Thyroid gland (tissue), 4 donors: Measurements from ENCODE around the gene POLK. TPM values are rescaled to one million over a fixed set of nuclear protein-coding genes. Genes with fewer than 3 reads are reported as not detected.

Source experiments
- DNase-seq, 2 donors: peaks; one replicate each; pipeline ENCODE4 v3.0.0-alpha.2; 2019
- H3K27ac ChIP-seq, 3 donors: fragments of 200-600 bp; sonication (generic); 1 replicate in 2 of 3; 2 replicates in 1 of 3; pipeline ENCODE4 v1.5.1; 2016 to 2019; ENCODE audit warnings: mild to moderate bottlenecking in 1 of 3, moderate library complexity in 1 of 3
- H3K27me3 ChIP-seq: fragments of 200-600 bp; sonication (generic); one replicate; pipeline ENCODE4 v1.5.1; 2019
- H3K36me3 ChIP-seq, 2 donors: fragments of 200-600 bp; sonication (generic); one replicate each; pipeline ENCODE4 v1.5.1; 2016 to 2019
- H3K4me1 ChIP-seq, 2 donors: fragments of 200-600 bp; sonication (generic); one replicate each; pipeline ENCODE4 v1.5.1; 2017 to 2019
- H3K4me3 ChIP-seq, 3 donors: fragments of 200-600 bp; sonication (generic); replicated peaks in 1 of 3; 1 replicate in 2 of 3; 2 replicates in 1 of 3; pipeline ENCODE4 v1.5.1; 2016; ENCODE audit warnings: mild to moderate bottlenecking in 1 of 3
- H3K9me3 ChIP-seq: fragments of 200-600 bp; sonication (generic); one replicate; pipeline ENCODE4 v1.5.1; 2017
- CTCF ChIP-seq, 6 experiments: fragments of 200-600 bp in 3 of 6; fragments of 450-650 bp in 3 of 6; sonication (generic) in 3 of 6; IDR thresholded peaks; one replicate each; pipeline ENCODE4 v1.5.1; 2016 to 2019; ENCODE audit warnings: antibody characterized with exemption in 6 of 6, mild to moderate bottlenecking in 2 of 6, inconsistent platforms in 1 of 6, moderate library complexity in 1 of 6
- POLR2A ChIP-seq, 2 donors: fragments of 450-650 bp; IDR thresholded peaks; one replicate each; pipeline ENCODE4 v1.6.1; 2017; ENCODE audit warnings: antibody characterized with exemption in 2 of 2, mild to moderate bottlenecking in 2 of 2, moderate library complexity in 1 of 2
- WGBS, 2 donors: methylation state at CpG; one replicate each; pipeline ENCODE4 v1.1.5; 2017; 5-methylcytosine and 5-hydroxymethylcytosine counted together
- intact Hi-C: fragments of 100-400 bp; cut with DNase I; formaldehyde crosslinking; loops from one replicate; pipeline ENCODE4 v1.15.1; 2023
- total RNA-seq, 4 donors: library from RNA; depleted of rRNA; stranded (reverse); fragments of >200 nt; gene quantifications; one replicate each; pipeline ENCODE4 v1.2.3, GENCODE V29; 2016

POLK gene
- total RNA-seq, 4 donors from 2014 or later, result 49.8 to 74.5 (median 63.3) TPM

DNA sequence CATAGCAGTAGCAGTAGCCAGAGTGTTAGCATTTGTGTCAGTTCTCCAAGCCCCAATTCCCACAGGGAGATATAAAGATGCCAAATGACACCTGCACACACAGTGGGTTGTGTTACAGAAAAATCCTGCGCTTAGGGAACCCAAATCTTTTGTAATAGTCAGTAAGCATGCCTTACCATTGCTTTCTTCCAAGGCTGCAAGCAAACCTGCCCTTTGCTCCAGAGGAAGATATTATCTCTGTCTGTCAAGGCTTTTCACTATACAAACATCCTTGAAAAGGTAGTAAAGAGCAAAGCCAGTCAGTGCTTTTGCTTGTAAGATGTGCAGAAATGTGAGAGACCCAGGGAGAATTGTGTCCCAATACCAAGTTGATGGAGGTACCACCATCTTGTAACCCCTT, 102.5 kb downstream of the POLK start:
- Histone ChIP-seq H3K27me3 (no peaks in the 10 kb centered on the region), H3K36me3 (no peaks in the 10 kb centered on the region), H3K4me3 (no peak overlapping the region), H3K27ac (no peak overlapping the region), H3K4me1 (peaks cover 9 to 19% of the 10 kb centered on the region in 2 donors), H3K9me3 (no peaks in the 10 kb centered on the region)
- WGBS, 2 donors, result 91 to 100% methylated on average over 1 of the region's 1 CpG
- DNase-seq, result no peak
- TF ChIP-seq POLR2A (IDR thresholded peaks at IDR 0.05), result no peak
- intact Hi-C loops, result no loop called here

DNA sequence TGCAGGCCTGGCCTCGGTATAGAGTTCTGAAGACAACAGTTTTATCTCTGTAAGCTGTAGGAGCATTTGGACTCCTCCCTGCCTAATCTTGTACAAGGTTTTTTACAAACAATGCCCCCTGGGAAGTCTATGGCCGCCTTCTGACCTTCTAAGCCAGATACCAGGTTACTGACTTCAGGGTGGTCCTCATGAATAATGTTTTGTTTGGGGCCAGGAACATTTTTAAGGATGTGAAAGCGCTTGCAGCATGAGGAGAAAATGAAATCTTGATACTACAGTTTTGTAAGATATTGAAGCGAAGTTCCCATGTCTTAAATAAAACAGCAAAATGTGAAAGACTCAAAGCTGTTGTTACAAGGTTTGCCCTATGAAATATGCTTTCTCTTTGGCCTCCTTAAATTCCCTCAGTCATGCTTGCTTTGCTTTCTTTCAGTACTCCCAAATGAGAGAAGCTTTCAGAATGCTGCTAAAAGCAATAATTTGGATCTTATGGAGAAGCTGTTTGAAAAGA, 104.7 kb downstream of the POLK start:
- TF ChIP-seq CTCF (IDR thresholded peaks at IDR 0.05) (no peak), POLR2A (IDR thresholded peaks at IDR 0.05) (no peak)
- no peaks in the 10 kb centered on the region for H3K27me3 ChIP-seq
- WGBS, 2 donors, result 74 to 80% methylated on average over 4 of the region's 4 CpGs
- no peak for DNase-seq
- intact Hi-C loops, result no loop called here
- H3K27ac ChIP-seq, result no peak overlapping the region
- H3K9me3 ChIP-seq, result no peaks in the 10 kb centered on the region
- peaks cover 1 to 10% of the 10 kb centered on the region in 2 donors for H3K4me1 ChIP-seq
- H3K4me3 ChIP-seq, result no peak overlapping the region
- H3K36me3 ChIP-seq, result no peaks in the 10 kb centered on the region

DNA sequence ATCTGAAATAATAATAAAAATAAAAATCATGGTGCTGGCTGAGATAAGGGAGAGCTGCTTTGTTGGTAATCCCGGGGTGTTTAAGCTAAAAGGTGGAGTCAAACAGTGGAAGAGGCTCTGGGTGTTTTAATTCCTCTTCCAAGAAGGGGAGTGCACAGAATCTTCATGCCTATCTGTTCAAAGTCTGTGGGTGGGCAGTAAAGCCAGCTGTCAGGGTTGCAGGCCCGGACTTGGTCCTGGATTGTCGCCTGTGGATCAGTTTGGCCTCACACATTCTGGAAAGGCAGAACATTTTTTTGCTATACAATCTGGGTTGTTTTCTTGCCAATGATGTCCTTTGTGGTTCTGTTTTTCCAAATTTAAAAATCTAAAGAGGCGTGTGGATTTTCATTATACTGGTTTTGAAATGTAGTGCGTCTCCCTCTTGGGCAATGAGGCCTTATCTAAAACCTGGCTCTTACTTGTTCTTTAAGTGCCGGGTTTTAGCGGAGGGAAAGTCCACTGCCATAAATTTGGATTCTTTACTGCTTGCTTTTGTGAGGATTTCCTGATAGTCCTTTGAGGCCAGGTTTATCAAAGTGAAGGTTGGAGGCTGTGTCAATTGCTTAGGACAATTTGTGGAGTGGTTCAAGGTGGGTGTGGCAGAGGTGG, 105.4 kb downstream of the POLK start:
- Histone ChIP-seq H3K4me1 (peaks cover 0 to 3% of the 10 kb centered on the region in 2 donors), H3K27ac (no peak overlapping the region), H3K9me3 (no peaks in the 10 kb centered on the region), H3K36me3 (no peaks in the 10 kb centered on the region), H3K27me3 (no peaks in the 10 kb centered on the region), H3K4me3 (no peak overlapping the region)
- TF ChIP-seq POLR2A (IDR thresholded peaks at IDR 0.05) (no peak), CTCF (IDR thresholded peaks at IDR 0.05) (no peak)
- no peak for DNase-seq
- 78 to 82% methylated on average over 7 of the region's 7 CpGs for WGBS, 2 donors
- intact Hi-C loops, result no loop called here

DNA sequence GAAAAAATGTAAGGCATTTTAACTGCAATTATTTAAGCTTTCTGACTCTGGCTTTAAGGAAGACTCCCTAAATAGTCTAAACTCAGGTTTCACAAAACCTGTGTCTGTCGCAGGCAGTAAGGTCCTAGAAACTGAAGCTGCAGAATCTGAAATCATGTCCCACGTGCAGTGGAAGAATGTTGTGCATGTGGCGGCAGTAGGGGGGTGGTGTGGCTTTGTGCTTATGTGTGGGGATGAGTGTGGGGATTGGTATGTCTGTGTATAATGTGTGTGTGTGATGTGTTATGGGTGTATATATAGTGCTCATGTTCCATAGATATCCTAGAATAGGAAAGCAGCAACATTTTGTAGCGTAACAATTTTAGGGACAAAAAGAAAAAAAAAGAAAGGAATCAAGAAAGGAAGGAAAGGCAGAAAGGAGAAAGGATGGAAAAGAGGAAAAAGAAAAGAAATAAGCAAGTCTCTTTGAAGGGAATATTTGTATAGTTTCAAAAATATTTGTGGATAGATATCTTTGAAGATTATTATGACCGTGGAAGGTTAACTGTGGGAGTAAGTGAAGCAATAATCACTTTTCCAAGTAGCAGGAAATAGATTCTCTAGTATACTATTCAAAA, 106.2 kb downstream of the POLK start:
- H3K9me3 ChIP-seq, result no peaks in the 10 kb centered on the region
- H3K27ac ChIP-seq, result no peak overlapping the region
- 81 to 93% methylated on average over 5 of the region's 5 CpGs for WGBS, 2 donors
- intact Hi-C loops, result no loop called here
- DNase-seq, result no peak
- no peak for TF ChIP-seq CTCF (IDR thresholded peaks at IDR 0.05)
- no peak for TF ChIP-seq POLR2A (IDR thresholded peaks at IDR 0.05)
- no peaks in the 10 kb centered on the region for H3K27me3 ChIP-seq
- no peaks in the 10 kb centered on the region for H3K4me1 ChIP-seq
- H3K36me3 ChIP-seq, result no peaks in the 10 kb centered on the region
- H3K4me3 ChIP-seq, result no peak overlapping the region

GRCh38 chr5:75620184-75620959, 108.7 kb downstream of the POLK start:
- intact Hi-C loops, result no loop called here
- Histone ChIP-seq H3K36me3 (no peaks in the 10 kb centered on the region), H3K9me3 (no peaks in the 10 kb centered on the region), H3K4me1 (no peaks in the 10 kb centered on the region), H3K27me3 (no peaks in the 10 kb centered on the region), H3K4me3 (no peak overlapping the region), H3K27ac (no peak overlapping the region)
- WGBS, 2 donors, result 84% methylated on average over 4 of the region's 4 CpGs
- TF ChIP-seq CTCF (IDR thresholded peaks at IDR 0.05) (no peak), POLR2A (IDR thresholded peaks at IDR 0.05) (no peak)
- no peak for DNase-seq
